MM.1S (cell line): ENCODE data around the gene OAF.

Experiments
- DNase-seq: peaks from one replicate; pipeline ENCODE4 v3.0.0-alpha.2; 2015
- H2AFZ ChIP-seq: fragments of 300-600 bp; sonication (generic); 2 replicates; pipeline ENCODE4 v1.6.0; 2016; ENCODE audit warnings: antibody characterized with exemption, low read length
- H3F3A ChIP-seq: fragments of 300-600 bp; sonication (generic); 2 replicates; pipeline ENCODE4 v1.6.1; 2016; ENCODE audit warnings: mild to moderate bottlenecking, antibody characterized with exemption, low read length, moderate library complexity, mixed read lengths; ENCODE audit not compliant: insufficient read depth
- H3K27ac ChIP-seq: fragments of 300-600 bp; sonication (generic); 2 replicates; pipeline ENCODE4 v1.5.1; 2016; ENCODE audit warnings: mild to moderate bottlenecking, low read length
- H3K27me3 ChIP-seq: fragments of 300-600 bp; sonication (generic); replicated peaks from 2 replicates; pipeline ENCODE4 v1.6.0; 2016; ENCODE audit warnings: low read length; ENCODE audit not compliant: insufficient read depth
- H3K36me3 ChIP-seq: fragments of 300-600 bp; sonication (generic); replicated peaks from 2 replicates; pipeline ENCODE4 v1.6.1; 2016; ENCODE audit warnings: mild to moderate bottlenecking, low read length, mixed read lengths; ENCODE audit not compliant: insufficient read depth
- H3K4me1 ChIP-seq: fragments of 300-600 bp; sonication (generic); 2 replicates; pipeline ENCODE4 v1.6.1; 2016; ENCODE audit warnings: low read length, mixed read lengths
- H3K4me2 ChIP-seq: fragments of 300-600 bp; sonication (generic); 2 replicates; pipeline ENCODE4 v1.6.0; 2016; ENCODE audit warnings: low read depth, low read length
- H3K4me3 ChIP-seq: fragments of 300-600 bp; sonication (generic); 2 replicates; pipeline ENCODE4 v1.5.1; 2016; ENCODE audit warnings: low read length, mixed read lengths
- H3K79me2 ChIP-seq: fragments of 300-600 bp; sonication (generic); 2 replicates; pipeline ENCODE4 v1.6.1; 2016; ENCODE audit warnings: mixed run types, low read length, mixed read lengths
- H3K9ac ChIP-seq: fragments of 300-600 bp; sonication (generic); 2 replicates; pipeline ENCODE4 v1.6.1; 2016; ENCODE audit warnings: low read length, mixed read lengths
- H3K9me2 ChIP-seq: fragments of 300-600 bp; sonication (generic); replicated peaks from 2 replicates; pipeline ENCODE4 v1.6.1; 2016; ENCODE audit warnings: mild to moderate bottlenecking, low read length, mixed read lengths; ENCODE audit not compliant: insufficient read depth
- H3K9me3 ChIP-seq: fragments of 300-600 bp; sonication (generic); replicated peaks from 2 replicates; pipeline ENCODE4 v1.6.1; 2016; ENCODE audit warnings: mild to moderate bottlenecking, low read length, mixed read lengths; ENCODE audit not compliant: insufficient read depth
- H4K20me1 ChIP-seq: fragments of 300-600 bp; sonication (generic); 2 replicates; pipeline ENCODE4 v1.6.1; 2016; ENCODE audit warnings: mild to moderate bottlenecking, low read length, moderate library complexity, mixed read lengths; ENCODE audit not compliant: insufficient read depth
- EZH2 ChIP-seq: fragments of 300-600 bp; sonication (generic); optimal IDR thresholded peaks from 2 replicates; pipeline ENCODE3; 2017; ENCODE audit warnings: low read depth, mild to moderate bottlenecking, antibody characterized with exemption, low read length, mixed read lengths
- EZH2phosphoT487 ChIP-seq: fragments of 300-600 bp; sonication (generic); IDR thresholded peaks from 2 replicates; pipeline ENCODE4 v1.6.1; 2018; ENCODE audit warnings: antibody characterized with exemption, low read length
- TF ChIP-seq, protein P1 (sequence below): fragments of 300-600 bp; sonication (generic); IDR thresholded peaks from 2 replicates; pipeline ENCODE4 v1.5.1; 2016; ENCODE audit warnings: antibody characterized with exemption, low read length, mixed read lengths

Gene OAF

DNA sequence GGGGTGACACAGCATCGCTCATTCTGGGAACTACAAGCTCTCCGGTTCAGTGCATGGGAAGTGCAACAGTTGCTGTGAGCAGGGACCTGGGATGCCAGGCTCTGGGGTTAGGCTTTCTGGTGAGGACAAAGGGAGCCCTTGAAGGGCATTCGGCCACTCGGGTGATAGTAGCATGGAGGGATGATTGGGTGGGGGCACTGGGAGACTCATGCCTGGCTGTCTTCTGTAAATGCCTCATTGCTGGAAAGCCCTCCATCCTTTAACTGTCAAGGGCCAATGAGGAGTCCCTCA, 9.9 kb downstream of the OAF start:
- Histone ChIP-seq H3K9me3 (no peaks in the 10 kb centered on the region), H3K4me3 (no peak overlapping the region), H3K4me1 (peaks cover 10% of the 10 kb centered on the region), H3K4me2 (no peak overlapping the region), H3K79me2 (no peaks in the 10 kb centered on the region), H3K27ac (no peak overlapping the region), H4K20me1 (no peaks in the 10 kb centered on the region), H3F3A (no peaks in the 10 kb centered on the region), H3K27me3 (no peaks in the 10 kb centered on the region), H3K9ac (no peak overlapping the region), H3K9me2 (no peaks in the 10 kb centered on the region), H3K36me3 (no peaks in the 10 kb centered on the region), H2AFZ (no peak overlapping the region)
- no peak for DNase-seq
- TF ChIP-seq EZH2: no peak
- TF ChIP-seq, protein P1, sequence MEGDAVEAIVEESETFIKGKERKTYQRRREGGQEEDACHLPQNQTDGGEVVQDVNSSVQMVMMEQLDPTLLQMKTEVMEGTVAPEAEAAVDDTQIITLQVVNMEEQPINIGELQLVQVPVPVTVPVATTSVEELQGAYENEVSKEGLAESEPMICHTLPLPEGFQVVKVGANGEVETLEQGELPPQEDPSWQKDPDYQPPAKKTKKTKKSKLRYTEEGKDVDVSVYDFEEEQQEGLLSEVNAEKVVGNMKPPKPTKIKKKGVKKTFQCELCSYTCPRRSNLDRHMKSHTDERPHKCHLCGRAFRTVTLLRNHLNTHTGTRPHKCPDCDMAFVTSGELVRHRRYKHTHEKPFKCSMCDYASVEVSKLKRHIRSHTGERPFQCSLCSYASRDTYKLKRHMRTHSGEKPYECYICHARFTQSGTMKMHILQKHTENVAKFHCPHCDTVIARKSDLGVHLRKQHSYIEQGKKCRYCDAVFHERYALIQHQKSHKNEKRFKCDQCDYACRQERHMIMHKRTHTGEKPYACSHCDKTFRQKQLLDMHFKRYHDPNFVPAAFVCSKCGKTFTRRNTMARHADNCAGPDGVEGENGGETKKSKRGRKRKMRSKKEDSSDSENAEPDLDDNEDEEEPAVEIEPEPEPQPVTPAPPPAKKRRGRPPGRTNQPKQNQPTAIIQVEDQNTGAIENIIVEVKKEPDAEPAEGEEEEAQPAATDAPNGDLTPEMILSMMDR: no peak
- TF ChIP-seq EZH2phosphoT487: no peak

DNA sequence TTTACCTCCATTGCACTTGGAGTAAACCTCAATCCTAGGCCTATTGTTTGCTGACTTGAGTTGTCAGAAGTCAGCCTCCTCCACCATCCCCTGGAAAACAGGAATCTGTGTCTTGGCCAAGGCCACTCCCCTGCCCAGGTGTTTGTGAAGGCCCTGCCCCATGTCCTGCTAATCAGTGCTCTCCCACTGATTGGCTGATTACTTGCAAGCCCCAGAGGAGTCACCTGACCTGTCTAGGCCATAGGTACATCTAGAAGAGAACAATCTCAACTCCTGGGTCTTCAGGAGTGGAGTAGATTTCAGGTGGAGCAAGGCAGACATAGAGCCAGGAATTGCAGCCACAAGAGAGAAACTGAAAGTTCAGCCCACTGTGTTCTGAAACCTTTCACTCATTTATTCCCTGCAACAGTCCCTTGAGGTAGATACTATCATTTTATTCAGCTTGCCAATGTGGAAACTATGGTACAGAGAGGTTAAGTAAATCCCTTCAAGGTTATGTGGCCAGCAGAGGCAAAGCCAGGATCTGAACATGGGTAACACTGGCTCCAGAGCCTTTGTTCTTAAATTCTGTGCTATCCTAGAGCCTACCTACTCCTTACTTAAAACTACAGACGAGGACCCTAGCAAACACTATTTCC, 10.4 kb downstream of the OAF start:
- TF ChIP-seq EZH2: no peak
- TF ChIP-seq, protein P1: no peak
- TF ChIP-seq EZH2phosphoT487: no peak
- no peaks in the 10 kb centered on the region for H3K36me3 ChIP-seq
- H3K79me2 ChIP-seq: no peaks in the 10 kb centered on the region
- no peaks in the 10 kb centered on the region for H3K9me3 ChIP-seq
- no peak overlapping the region for H3K27ac ChIP-seq
- no peak overlapping the region for H3K4me3 ChIP-seq
- no peak for DNase-seq
- no peak overlapping the region for H3K4me2 ChIP-seq
- H3K27me3 ChIP-seq: no peaks in the 10 kb centered on the region
- peaks cover 10% of the 10 kb centered on the region for H3K4me1 ChIP-seq
- H4K20me1 ChIP-seq: no peaks in the 10 kb centered on the region
- H2AFZ ChIP-seq: no peak overlapping the region
- H3K9ac ChIP-seq: no peak overlapping the region
- no peaks in the 10 kb centered on the region for H3F3A ChIP-seq
- H3K9me2 ChIP-seq: no peaks in the 10 kb centered on the region

DNA sequence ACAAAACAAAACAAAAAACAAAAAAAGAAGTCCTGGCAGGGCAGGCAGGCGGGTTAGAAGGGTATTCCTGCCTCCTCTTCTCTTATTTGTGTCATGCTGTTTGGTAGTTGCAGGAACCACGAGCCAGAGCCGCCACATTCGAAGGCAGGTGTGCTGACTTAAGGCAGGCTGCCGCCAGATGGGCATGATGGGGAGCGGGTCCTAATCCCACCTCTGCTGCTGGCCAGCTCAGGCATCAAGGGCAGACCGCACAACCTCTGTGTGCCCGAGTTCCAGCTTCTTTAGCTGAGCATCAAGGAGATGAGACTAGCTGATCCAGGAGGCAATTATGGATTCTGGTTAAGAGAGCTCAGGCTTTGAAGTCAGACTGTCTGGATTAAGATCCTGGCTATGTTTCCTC, 12.1 kb downstream of the OAF start:
- Histone ChIP-seq H3F3A (no peaks in the 10 kb centered on the region), H3K27me3 (no peaks in the 10 kb centered on the region), H3K36me3 (no peaks in the 10 kb centered on the region), H3K79me2 (no peaks in the 10 kb centered on the region), H4K20me1 (no peaks in the 10 kb centered on the region), H3K9me3 (no peaks in the 10 kb centered on the region), H3K9me2 (no peaks in the 10 kb centered on the region), H2AFZ (no peak overlapping the region), H3K4me3 (no peak overlapping the region), H3K4me2 (no peak overlapping the region), H3K4me1 (peaks cover 10% of the 10 kb centered on the region), H3K9ac (no peak overlapping the region), H3K27ac (no peak overlapping the region)
- TF ChIP-seq EZH2 (no peak), EZH2phosphoT487 (no peak)
- TF ChIP-seq, protein P1: no peak
- DNase-seq: no peak
